Kidney (tissue), 14 donors: ENCODE results near the gene BNC2. TPM values are rescaled to one million over a fixed set of nuclear protein-coding genes. Genes with fewer than 3 reads are reported as not detected.

Experiments
- DNase-seq, 5 donors: peaks; one replicate each; pipeline ENCODE4 v3.0.0-alpha.2; 2013 to 2020
- FAIRE-seq: peaks from 2 replicates; lab custom pipeline; 2012; peaks lifted over from hg19 to GRCh38; lab: Jason Lieb, UNC
- H3K27ac ChIP-seq, 2 donors: one replicate each; pipeline ENCODE4 v1.7.0; 2013; ENCODE audit warnings: low read depth in 2 of 2, low read length in 2 of 2, inconsistent platforms in 1 of 2
- H3K27me3 ChIP-seq: one replicate; pipeline ENCODE4 v1.7.1; 2013; ENCODE audit warnings: low read length, inconsistent platforms; ENCODE audit not compliant: control insufficient read depth, insufficient read depth
- H3K36me3 ChIP-seq, 3 donors: one replicate each; pipeline versions ENCODE4 v1.7.0 to v1.7.1; 2013; ENCODE audit warnings: low read length in 3 of 3, control low read depth in 1 of 3, inconsistent platforms in 1 of 3; ENCODE audit not compliant: insufficient read depth in 3 of 3, control insufficient read depth in 2 of 3
- H3K4me1 ChIP-seq, 3 donors: one replicate each; pipeline versions ENCODE4 v1.7.0 to v1.7.1; 2013; ENCODE audit warnings: low read length in 3 of 3, inconsistent platforms in 1 of 3, low read depth in 1 of 3; ENCODE audit not compliant: control insufficient read depth in 2 of 3, insufficient read depth in 2 of 3
- H3K4me3 ChIP-seq, 3 donors: one replicate each; pipeline versions ENCODE4 v1.7.0 to v1.8.1; 2013; ENCODE audit warnings: low read length in 3 of 3, control low read depth in 1 of 3, inconsistent platforms in 1 of 3
- H3K9ac ChIP-seq, 3 donors: one replicate each; pipeline versions ENCODE4 v1.7.0 to v1.7.1; 2013; ENCODE audit warnings: low read length in 3 of 3, control low read depth in 1 of 3, inconsistent platforms in 1 of 3
- H3K9me3 ChIP-seq, 3 donors: one replicate each; pipeline versions ENCODE4 v1.7.0 to v1.7.1; 2013; ENCODE audit warnings: low read length in 3 of 3, control low read depth in 1 of 3, inconsistent platforms in 1 of 3; ENCODE audit not compliant: control insufficient read depth in 2 of 3, insufficient read depth in 1 of 3
- CTCF ChIP-seq: IDR thresholded peaks from 3 replicates; pipeline ENCODE4 v1.5.1; 2012; ENCODE audit warnings: mild to moderate bottlenecking, moderate library complexity, borderline replicate concordance; ENCODE audit not compliant: insufficient read depth; ENCODE audit errors: extremely low read depth
- intact Hi-C: fragments of 100-400 bp; cut with DNase I; formaldehyde crosslinking; loops from one replicate; pipeline ENCODE4 v1.11.1; 2022
- polyA plus RNA-seq: library from polyadenylated mRNA; stranded (reverse); fragments of 350-450 nt; fragmentation: Illumina TruSeq; extraction: RNeasy Lipid Tissue Mini Kit (QIAGEN cat#74804); gene quantifications from one replicate; pipeline ENCODE4 v1.2.3, GENCODE V29; 2014; ENCODE audit warnings: low read depth, low replicate concordance; ENCODE audit not compliant: insufficient read depth
- total RNA-seq: library from RNA; stranded (reverse); fragmentation: NEBNext Ultra II Directional; extraction: Animal tissue kit (Norgen Biotek cat#: 25700); gene quantifications from one replicate; pipeline ENCODE4 v1.2.1, GENCODE V29; 2021
- donor health status: control.
- donor health status: control.
- donor health status: control.
- donor health status: control.
- donor health status: control.
- donor health status: DM: yes; HTN: yes; CAD: no.
- donor health status: Normal renal cell carcinoma (clear cell type).

The BNC2 gene
- total and polyA plus RNA-seq, 2 donors from 2014 or later: 5.4 to 37.9 TPM

- Histone ChIP-seq H3K27me3 (no peaks in the 10 kb centered on the region), H3K4me3 (no peak overlapping the region), H3K27ac (no peak overlapping the region), H3K9me3 (no peaks in the 10 kb centered on the region), H3K9ac (no peak overlapping the region), H3K36me3 (no peaks in the 10 kb centered on the region), H3K4me1 (no peaks in the 10 kb centered on the region)
- DNase-seq (no peak), FAIRE-seq (peak; percentile 37)
- intact Hi-C loops: no loop called here
- no peak for TF ChIP-seq CTCF
Observed at GRCh38 chr9:16879416-16879815, 8.9 kb upstream of the BNC2 start.

DNA sequence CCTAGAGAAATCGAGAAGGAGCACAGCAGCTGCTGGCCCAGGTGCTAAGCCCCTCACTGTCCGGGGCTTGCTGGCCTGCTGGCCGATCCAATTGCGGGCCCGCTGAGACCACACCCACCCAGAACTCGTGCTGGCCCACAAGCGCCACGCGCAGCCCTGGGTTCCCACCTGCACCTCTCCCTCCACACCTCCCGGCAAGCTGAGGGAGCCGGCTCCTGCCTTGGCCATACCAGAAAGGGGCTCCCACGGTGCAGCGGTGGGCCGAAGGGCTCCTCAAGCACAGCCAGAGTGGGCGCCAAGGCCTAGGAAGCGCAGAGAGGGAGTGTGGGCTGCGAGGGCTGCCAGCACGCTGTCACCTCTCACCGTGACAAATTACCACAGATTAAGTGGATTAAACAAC is 6.8 kb upstream of the BNC2 start:
- no peaks in the 10 kb centered on the region for H3K36me3 ChIP-seq
- TF ChIP-seq CTCF: no peak
- no peaks in the 10 kb centered on the region for H3K27me3 ChIP-seq
- no peaks in the 10 kb centered on the region for H3K9me3 ChIP-seq
- DNase-seq: no peak
- intact Hi-C loops: no loop called here
- no peak overlapping the region for H3K4me3 ChIP-seq
- no peak overlapping the region for H3K9ac ChIP-seq
- no peak for FAIRE-seq
- no peak overlapping the region for H3K27ac ChIP-seq
- no peaks in the 10 kb centered on the region for H3K4me1 ChIP-seq

DNA sequence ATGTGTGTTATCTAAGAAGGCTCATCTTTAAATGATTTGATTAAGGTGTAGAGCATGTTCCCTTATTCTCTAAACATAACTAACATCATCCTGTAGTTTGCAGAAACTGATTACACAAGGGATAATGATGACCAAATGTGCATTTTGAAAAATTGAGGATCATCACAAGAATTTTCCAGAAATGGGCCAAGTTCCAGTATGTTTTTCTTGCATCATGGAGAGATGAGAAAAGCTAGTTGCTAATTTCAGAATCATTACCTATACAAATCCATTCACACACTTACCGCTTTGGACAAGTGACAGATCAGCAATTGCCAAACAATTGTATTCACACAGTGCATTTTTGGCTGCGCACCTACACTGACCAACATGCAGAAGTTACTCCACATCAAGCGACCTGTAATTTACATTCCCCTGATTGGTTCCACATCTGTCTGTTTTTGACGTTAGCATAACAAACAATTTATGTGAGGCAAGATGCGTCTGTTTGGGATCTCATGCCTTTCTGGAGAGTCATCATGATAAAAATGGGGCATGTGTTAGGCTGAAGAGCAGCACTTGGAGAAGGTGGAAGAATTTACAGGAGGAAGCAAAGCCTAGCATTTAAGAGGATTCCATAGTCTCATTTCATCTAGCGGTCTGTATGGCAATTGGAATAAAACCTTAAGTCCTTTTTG is 2.8 kb upstream of the BNC2 start:
- intact Hi-C loops: no loop called here
- FAIRE-seq: no peak
- no peak for DNase-seq
- peaks cover 2 to 4% (median 3%) of the 10 kb centered on the region in 3 donors for H3K4me1 ChIP-seq
- no peaks in the 10 kb centered on the region for H3K27me3 ChIP-seq
- no peaks in the 10 kb centered on the region for H3K36me3 ChIP-seq
- no peaks in the 10 kb centered on the region for H3K9me3 ChIP-seq
- TF ChIP-seq CTCF: no peak
- H3K4me3 ChIP-seq: no peak overlapping the region
- H3K9ac ChIP-seq: no peak overlapping the region
- H3K27ac ChIP-seq: no peak overlapping the region
